HEK293 (cell line): ENCODE data around the gene TRIM26.

Source experiments
- HOXA7 ChIP-seq: sonication (generic); formaldehyde crosslinking; IDR thresholded peaks from 2 replicates; pipeline ENCODE4 v1.8.1; 2022; ENCODE audit warnings: missing genetic modification reagents, borderline replicate concordance
- REST ChIP-seq: fragments of 450-650 bp; formaldehyde crosslinking; IDR thresholded peaks from 2 replicates; pipeline ENCODE4 v1.5.1; 2016; ENCODE audit warnings: missing biosample characterization, missing genetic modification characterization
- SETDB1 ChIP-seq: IDR thresholded peaks from one replicate; pipeline ENCODE4 v1.6.1; 2017; ENCODE audit warnings: mild to moderate bottlenecking, low read length, moderate library complexity, mixed read lengths; ENCODE audit not compliant: insufficient read length
- SP2 ChIP-seq: fragments of 450-650 bp; formaldehyde crosslinking; IDR thresholded peaks from 2 replicates; pipeline ENCODE4 v1.5.1; 2016; ENCODE audit warnings: missing biosample characterization, missing genetic modification characterization
- ZNF274 ChIP-seq, 2 experiments: fragments of 200-500 bp in 1 of 2; fragments of 450-650 bp in 1 of 2; sonication (Bioruptor generic) in 1 of 2; formaldehyde crosslinking in 1 of 2; IDR thresholded peaks; 2 replicates each; pipeline versions ENCODE4 v1.5.1 to v1.6.1; 2014 to 2016; ENCODE audit warnings: borderline replicate concordance in 1 of 2, inconsistent platforms in 1 of 2, low read length in 1 of 2, missing biosample characterization in 1 of 2, missing genetic modification characterization in 1 of 2
- ZNF350 ChIP-seq: fragments of 450-650 bp; formaldehyde crosslinking; IDR thresholded peaks from 2 replicates; pipeline ENCODE4 v1.5.0; 2017; ENCODE audit warnings: missing biosample characterization, mild to moderate bottlenecking, missing genetic modification characterization
- ZNF76 ChIP-seq: fragments of 450-650 bp; formaldehyde crosslinking; IDR thresholded peaks from 2 replicates; pipeline ENCODE4; 2016; ENCODE audit warnings: low read depth, missing biosample characterization, missing genetic modification characterization, borderline replicate concordance
- TF ChIP-seq, protein P1 (sequence below): fragments of 450-650 bp; formaldehyde crosslinking; IDR thresholded peaks from 2 replicates; pipeline ENCODE4 v1.5.1; 2016; ENCODE audit warnings: missing biosample characterization, missing genetic modification characterization
- TF ChIP-seq, protein P2 (sequence below): fragments of 450-650 bp; formaldehyde crosslinking; IDR thresholded peaks from 2 replicates; pipeline ENCODE4 v1.5.1; 2016; ENCODE audit warnings: missing biosample characterization, missing genetic modification characterization, low read depth
- TF ChIP-seq, protein P3 (sequence below): fragments of 450-650 bp; formaldehyde crosslinking; IDR thresholded peaks from 2 replicates; pipeline ENCODE4 v1.5.1; 2016; ENCODE audit warnings: missing biosample characterization, missing genetic modification characterization

GRCh38 chr6:30207619-30208295 is 5.4 kb downstream of the TRIM26 start:
- TF ChIP-seq, protein P1, sequence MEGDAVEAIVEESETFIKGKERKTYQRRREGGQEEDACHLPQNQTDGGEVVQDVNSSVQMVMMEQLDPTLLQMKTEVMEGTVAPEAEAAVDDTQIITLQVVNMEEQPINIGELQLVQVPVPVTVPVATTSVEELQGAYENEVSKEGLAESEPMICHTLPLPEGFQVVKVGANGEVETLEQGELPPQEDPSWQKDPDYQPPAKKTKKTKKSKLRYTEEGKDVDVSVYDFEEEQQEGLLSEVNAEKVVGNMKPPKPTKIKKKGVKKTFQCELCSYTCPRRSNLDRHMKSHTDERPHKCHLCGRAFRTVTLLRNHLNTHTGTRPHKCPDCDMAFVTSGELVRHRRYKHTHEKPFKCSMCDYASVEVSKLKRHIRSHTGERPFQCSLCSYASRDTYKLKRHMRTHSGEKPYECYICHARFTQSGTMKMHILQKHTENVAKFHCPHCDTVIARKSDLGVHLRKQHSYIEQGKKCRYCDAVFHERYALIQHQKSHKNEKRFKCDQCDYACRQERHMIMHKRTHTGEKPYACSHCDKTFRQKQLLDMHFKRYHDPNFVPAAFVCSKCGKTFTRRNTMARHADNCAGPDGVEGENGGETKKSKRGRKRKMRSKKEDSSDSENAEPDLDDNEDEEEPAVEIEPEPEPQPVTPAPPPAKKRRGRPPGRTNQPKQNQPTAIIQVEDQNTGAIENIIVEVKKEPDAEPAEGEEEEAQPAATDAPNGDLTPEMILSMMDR (tag by site-specific recombination): no peak
- TF ChIP-seq, protein P2, sequence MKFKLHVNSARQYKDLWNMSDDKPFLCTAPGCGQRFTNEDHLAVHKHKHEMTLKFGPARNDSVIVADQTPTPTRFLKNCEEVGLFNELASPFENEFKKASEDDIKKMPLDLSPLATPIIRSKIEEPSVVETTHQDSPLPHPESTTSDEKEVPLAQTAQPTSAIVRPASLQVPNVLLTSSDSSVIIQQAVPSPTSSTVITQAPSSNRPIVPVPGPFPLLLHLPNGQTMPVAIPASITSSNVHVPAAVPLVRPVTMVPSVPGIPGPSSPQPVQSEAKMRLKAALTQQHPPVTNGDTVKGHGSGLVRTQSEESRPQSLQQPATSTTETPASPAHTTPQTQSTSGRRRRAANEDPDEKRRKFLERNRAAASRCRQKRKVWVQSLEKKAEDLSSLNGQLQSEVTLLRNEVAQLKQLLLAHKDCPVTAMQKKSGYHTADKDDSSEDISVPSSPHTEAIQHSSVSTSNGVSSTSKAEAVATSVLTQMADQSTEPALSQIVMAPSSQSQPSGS (tag by site-specific recombination): no peak
- TF ChIP-seq, protein P3, sequence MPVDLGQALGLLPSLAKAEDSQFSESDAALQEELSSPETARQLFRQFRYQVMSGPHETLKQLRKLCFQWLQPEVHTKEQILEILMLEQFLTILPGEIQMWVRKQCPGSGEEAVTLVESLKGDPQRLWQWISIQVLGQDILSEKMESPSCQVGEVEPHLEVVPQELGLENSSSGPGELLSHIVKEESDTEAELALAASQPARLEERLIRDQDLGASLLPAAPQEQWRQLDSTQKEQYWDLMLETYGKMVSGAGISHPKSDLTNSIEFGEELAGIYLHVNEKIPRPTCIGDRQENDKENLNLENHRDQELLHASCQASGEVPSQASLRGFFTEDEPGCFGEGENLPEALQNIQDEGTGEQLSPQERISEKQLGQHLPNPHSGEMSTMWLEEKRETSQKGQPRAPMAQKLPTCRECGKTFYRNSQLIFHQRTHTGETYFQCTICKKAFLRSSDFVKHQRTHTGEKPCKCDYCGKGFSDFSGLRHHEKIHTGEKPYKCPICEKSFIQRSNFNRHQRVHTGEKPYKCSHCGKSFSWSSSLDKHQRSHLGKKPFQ (tag by site-specific recombination): no peak
- TF ChIP-seq SP2 (tag by site-specific recombination) (no peak), HOXA7 (CRISPR knock-in tag) (no peak), SETDB1 (no peak), ZNF76 (no peak), REST (tag by site-specific recombination) (no peak), ZNF350 (tag by site-specific recombination) (no peak), ZNF274 (IDR thresholded peaks at IDR 0.05; ENCODE audit: low read length) (no peak), ZNF274 (tag by site-specific recombination; IDR thresholded peaks at IDR 0.05; ENCODE audit: borderline replicate concordance) (no peak)
